Midbrain (tissue), 1 donor: ENCODE data around the gene ORMDL2.
"Not testable (repeated sequence)": the region's sequence is repeated elsewhere in the genome, so short reads cannot be mapped to it uniquely, and the experiment has no call there.

Experiments used
- DNase-seq: peaks from one replicate; lab custom pipeline; 2025; lab: John Stamatoyannopoulos, UW

Gene ORMDL2

DNA sequence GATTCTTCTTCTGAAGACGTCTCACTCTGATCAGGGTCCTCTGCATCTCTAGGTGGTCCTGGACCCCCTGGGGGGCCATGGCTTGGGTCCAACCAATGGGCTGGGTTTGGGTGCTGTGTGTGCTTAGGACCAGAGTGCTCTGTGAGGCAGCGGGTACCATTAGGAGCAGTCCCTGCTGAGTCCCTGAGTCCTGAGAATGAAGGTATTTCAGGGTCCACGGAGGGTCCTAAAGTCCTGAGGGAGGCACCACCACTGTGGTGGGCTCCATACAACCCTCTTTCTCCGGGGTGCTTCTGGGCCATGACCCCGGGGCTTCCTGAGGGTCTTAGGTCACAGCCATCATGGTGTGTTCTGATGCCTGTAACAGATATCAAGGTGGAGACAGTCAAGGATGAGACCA is 10.5 kb downstream of the ORMDL2 start:
- DNase-seq = no peak

DNA sequence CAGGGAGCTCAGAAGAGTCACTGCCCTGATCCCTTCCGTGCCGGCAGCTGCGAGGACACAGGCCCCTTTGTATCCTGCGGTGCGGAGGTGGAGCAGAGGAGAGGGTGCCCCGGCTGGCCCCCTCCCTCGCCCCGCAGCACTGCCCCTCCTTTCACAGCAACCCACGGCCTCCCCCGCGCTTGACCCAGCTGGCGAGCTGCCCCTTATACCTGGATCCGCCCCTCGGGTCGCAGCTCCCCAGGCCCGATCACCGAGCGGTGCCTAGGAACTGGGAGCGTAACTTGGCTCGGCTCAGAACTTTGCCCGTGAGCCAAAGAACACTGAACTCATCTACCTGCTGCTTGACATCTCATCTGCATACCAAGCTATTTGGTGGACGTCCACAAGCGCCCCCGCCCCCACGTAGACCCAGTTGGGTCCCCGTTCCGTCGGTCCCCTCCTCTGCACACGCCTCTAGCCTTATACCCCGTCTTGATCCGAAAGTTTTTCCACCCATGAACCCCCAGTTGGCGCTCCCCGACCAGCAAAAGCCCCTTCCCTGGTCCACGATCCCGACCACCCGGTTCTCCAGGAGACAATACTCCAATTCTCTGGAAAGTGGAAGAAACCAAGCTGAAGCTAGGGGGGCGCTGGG is 12.2 kb downstream of the ORMDL2 start:
- peak; percentile 82 for DNase-seq

DNA sequence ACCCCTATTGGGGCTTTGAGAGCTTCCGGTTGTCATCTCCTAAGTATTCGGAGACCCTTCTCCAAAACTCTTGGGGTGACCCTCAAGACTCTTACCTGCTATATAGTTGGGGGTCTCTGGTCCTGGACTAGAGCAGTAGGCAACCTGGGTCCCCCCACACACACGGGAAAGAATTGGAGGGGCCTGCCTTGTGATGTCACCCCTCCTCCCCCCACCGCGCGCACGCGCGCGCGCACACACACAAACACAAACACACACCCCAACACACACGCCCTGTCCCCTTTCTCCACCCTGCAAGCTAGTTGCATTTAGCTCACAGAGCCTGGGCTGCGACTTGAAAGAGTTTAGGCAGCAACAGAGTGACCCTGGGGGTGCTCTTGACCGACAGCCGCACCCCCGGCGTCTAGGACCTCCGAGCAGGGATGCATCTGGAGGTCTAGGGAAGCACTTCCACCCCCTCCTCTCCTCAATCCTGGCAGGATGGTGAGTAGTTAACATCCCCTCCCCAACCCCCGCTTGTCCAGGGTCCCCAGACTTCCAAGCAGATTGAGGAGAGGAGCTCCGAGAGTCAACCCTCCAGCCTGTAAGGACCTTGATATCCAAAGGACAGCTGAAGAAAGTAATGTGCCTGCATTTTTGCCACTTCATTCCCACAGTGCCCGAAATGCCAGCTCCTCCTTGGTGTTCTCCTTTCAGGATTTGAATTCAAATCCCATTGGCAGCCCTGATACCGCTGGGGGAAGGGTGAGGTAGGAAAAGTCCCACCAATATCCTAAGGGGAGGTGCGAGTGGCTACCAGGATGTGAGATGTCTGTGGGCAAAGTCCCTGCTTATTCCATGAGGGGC is 13.0 kb downstream of the ORMDL2 start:
- DNase-seq = peak; percentile 82

DNA sequence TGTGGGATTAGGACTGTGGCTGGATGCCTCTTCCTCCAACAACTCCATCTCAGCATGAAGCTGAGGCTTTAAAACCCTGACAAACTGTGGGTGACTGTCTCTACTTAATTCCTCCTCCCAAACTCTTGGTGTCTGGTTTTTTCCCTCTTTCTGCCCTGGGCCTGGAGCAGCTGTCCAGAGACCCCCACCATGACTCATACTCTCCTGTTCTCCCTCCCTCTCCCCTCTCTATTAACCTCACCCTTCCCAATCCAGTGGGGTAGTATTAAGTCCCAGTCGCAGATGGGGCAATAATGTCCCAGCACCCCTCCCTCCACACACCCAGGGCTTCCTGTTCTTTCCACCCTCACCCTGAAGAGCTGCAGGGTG is 13.6 kb downstream of the ORMDL2 start:
- no peak for DNase-seq

DNA sequence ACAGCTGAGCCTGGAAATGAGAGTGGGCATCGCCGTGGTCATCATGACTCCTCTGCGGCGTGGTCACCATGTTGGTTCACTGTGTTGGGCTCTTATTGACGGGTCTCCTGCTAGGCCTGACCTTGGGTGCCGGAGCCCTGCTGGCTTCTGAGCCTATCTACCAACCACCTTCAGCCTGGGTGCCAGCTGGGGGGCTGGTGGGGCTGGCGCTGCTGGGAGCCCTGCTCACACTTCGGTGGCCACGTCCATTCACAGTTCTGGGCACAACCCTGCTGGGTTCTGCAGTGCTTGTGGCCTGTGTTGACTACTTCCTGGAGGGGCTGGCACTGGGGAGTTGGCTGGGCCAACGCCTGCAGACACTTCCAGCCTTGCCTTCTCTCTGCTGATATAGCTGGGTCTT is 15.2 kb downstream of the ORMDL2 start:
- no peak for DNase-seq

DNA sequence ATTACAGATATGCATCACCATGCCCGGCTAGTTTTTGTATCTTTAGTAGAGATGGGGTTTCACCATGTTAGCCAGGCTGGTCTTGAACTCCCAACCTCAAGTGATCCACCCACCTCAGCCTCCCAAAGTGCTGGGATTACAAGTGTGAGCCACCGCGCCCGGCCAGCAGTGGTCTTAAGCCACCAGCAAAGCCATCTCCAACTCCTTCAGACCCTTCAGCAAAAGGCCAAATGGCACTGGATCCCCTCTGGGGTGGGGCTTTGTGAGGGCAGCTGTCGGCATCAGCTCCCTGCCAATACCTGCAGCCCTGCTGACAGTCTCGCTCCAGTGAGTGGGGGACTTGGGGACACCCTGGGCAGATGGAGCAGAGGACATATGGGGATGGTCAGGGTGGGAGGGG is 16.6 kb downstream of the ORMDL2 start:
- not testable (repeated sequence) for DNase-seq

DNA sequence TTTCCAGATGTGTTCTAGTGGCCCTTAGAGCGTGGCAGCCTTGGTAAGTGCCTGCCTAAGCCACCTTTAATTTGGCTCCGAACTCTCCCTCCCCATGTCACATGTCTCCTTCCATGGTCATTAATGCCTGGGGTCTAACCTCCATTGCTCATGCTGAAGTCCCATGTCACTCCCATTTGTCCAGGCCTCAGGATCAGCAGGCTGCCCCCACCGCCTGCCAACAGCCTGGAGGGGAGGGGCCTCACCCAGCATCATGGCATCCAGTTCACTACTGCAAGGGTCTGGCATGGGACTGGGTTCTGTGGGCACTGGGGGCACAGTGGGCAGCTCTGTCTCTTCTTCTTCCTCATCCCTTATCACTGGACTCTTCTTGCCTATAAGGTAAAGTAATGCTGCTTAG is 20.5 kb downstream of the ORMDL2 start:
- DNase-seq = no peak

DNA sequence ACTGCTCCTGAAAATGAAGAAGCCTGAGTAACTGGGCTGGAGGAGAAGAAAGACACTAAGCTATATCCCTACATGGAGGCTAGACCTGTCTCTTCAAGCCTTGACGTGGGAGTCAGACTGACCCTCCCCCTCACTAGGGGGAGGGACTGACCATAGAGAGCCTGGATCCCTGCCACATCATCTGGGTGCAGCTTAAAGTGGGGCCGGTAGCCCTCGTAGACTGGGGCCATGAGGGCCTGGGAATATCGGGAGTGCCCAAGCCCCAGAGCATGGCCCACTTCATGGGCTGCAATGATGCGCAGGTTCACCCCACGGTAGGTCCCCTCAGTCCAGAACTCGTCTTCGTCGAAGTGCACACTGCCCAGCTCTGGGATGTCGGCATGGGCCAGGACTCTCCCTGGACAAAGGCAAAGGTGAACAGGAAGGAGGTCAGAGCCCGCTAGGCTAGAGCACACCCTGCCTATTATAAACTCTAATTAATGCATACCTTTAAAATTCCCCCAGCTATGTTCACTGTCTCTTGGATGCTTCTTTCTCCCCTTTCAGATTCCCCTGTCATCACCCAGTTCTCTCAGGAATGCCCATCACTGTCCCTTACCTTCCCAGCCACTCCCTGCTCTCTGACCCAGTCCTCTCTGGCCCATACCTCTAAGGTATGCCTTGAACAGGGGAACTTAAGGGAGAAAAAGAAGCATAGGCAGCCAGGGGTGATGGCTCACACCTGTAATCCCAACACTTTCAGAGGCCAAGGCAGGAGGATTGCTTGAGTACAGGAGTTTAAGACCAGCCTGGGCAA is 21.7 kb downstream of the ORMDL2 start:
- DNase-seq = no peak

DNA sequence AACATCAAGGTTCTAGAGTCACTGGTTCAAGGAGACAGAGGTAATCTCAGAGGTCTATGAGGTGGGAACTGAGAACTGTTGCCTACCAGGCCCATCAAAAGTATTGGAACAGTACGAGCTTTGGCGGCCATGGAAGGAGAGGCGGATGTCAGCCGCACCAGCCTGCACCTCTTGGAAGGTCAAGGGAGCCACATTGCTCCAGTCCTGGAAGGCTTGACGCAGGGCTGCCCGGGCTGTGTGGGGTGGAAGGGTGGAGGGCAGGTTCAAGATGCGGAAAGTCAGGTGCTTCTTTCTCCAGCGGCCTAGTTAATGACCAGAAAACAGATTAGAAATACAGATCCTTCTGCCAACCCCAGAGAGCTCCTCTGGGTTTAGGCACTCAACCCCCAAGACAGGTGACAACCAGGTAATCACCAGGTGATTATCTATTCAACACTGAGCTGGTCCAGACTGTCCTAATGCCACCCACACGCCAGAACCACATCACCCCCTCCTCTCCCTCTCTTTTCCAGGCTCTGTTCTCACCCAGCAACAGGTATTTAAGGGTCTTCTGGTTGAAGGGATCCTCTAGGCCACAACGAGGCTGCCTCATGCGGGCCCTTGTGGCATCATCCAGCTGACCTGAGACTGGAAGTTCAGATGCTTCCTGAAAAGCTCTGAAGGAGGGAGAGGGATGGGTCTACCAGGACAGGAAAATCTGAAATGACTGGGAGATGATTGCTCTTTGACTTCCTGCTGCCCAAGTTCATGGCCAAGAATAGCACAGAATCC is 22.9 kb downstream of the ORMDL2 start:
- DNase-seq = no peak

DNA sequence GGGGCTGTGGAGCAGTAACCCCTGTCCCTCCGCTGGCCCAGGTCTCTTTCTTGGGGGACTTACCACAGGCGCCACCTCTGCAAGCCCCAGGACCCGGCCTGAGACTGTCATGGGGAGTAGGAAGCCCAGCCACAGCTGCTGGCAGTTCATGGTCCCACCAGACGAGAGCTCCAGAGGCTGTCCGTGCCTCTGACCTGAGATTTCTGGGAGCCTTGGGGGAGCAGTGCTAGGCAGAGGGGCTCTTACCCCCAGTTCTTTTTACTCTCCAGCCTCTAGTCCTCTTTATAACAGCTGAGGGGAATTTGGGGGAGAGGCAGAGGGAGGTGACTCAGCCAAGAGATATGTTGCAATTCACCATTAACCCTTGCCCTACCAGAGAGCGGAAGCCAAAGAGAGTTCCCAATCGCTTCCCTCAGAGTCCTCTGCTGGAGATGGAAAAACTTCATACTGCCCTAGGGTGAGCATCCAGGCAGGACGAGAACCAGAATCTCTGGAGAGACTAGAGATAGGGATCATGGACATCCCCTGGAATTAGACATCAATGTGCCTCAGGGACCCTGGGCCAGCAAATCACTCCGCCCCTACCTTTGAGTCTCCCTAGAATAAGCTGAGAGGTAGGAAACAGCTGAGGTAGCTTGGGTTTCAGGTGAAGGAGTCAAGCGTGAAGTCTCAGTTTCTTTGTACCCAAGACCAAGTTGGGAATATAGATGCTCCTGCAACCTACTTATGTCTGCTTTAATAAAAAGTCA is 25.0 kb downstream of the ORMDL2 start, which contains the start of gene MMP19:
Gene MMP19, minus strand, starts transcription at position 256 of the 749 bp plus-strand sequence. Its CDS starts 106 bp downstream, at position 150.
- DNase-seq = no peak

DNA sequence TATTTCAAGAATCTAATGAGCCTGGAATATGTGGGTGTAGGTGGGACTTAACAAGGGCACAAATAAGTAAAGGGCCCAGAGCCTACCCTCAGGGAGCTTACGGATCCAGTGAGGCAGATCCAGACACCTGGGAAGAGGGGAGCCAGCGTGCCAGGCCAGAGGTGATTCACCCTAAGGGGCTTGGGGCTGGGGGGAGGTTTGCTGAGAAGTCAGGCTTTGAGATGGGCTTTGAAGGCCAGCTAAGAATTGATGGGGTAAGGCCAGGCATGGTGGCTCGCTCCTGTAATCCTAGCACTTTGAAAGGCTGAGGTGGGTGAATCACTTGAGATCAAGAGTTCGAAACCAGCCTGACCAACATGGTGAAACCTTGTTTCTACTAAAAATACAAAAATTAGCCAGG is 25.6 kb downstream of the ORMDL2 start:
- no peak for DNase-seq

DNA sequence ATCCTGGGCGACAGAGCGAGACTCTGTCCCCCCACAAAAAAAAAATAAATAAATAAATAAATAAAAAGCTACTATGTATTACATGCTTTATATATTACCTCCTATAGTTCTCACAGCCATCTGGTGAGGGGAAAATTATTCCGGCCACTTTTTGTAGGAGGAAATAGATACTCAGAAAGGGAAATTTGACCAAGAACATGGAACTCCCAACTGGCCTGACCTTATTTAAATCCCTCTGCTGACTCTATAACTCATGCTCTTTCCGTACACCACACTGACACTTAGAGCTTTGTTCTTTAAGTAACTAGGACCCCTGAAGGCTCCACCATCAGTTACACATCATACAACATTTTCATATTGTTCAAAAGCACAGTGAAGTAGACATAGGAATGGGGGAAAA is 27.1 kb downstream of the ORMDL2 start:
- no peak for DNase-seq

DNA sequence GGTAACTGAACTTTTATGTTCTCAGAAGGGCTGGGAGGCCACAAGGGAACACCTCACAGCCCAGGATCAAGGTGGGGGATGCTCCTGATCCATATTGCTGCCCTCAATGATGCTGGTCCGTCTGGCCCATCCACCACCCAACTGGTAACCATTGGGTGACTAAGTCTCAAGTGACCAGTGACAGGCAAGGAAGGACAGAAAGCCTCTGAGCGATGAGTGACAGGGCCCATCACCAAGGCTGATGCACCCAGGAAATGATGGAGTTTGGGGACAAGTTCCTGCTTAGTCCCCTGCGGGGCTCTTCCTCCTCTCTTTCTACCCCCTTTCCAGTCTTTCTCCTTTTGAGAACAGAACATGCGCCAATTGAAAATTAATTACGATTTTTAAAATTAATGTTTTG is 27.5 kb downstream of the ORMDL2 start:
- DNase-seq = no peak

DNA sequence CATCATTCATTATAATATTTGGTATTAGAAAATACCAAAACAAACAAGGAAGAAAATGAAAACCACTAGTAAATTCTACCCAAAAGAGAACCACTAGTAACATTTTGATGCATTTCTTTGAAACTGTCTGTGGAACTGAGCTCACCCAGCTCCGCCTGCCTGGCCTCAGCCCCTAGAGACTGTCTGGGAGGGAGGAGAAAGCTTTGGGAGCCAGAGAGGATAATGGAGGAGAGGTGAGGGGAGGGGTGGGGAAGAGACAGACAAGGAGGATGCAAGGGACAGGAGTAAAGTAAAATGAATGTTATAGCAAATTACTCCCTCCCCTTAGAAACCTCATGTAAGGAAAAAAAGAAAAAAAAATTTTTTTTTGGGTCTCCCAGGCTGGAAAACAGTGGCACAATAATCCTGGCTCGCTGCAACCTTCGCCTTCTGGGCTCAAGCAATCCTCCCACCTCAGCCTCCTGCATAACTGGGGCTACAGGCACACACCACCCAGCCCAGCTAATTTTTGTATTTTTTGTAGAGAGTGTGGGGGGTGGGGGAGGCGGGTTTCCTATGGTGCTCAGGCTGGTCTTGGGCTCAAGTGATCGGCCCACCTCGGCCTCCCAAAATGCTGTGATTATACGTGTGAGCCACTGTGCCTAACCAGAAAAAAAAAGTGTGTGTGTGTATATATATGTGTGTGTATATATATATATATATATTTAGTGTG is 28.1 kb downstream of the ORMDL2 start:
- no peak for DNase-seq

DNA sequence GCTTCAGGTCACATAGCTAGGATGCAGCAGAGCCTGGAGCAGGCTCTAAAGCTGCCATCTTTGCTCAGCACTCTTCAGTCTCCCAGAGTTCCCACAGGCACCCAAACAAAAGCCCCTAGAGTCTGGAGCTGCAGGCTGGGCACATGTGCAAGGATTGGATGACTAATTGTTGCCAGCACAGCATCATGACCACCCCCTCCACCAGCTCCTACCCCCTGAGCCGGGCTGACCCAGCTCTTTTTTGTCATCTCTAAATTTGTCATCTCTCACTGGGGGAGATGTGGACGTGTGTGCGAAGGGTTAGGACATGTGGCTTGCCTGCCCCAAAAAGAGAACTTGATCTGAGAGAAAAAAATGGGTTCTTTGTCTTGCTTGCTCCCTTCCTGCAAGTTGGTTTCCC is 29.2 kb downstream of the ORMDL2 start:
- no peak for DNase-seq

DNA sequence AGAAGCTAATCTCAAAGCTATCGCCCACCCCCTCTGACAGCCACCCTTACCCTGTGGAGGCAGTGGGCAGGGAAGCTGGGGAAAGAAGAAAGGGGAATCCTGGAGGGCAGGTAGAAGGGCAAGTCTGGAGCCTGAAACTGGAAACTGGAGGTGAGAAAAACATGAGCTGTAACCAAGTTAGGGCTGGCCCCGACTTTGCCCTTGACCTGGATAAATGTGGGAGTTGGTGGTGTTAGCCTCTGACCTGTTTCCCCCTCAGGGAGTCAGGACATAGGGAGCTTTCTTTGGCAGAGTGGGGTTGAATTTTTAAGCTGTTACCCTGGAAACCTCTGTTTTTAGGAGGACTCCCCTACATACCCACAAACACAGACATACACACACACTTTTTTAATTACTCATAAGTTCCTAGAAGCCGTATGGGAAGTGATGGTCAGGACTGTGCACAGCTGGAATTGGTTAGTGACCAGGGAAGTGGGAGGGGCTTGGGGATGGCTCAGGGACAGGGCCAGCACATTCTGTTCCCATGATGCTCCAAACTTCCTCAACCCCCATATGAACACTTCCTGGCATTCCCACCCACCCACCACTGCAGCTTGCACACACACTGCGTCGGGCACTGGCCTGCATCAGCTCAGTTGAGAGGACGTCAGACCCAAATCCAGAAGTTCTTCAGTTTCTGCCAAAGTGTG is 29.9 kb downstream of the ORMDL2 start:
- DNase-seq = peak; percentile 29

DNA sequence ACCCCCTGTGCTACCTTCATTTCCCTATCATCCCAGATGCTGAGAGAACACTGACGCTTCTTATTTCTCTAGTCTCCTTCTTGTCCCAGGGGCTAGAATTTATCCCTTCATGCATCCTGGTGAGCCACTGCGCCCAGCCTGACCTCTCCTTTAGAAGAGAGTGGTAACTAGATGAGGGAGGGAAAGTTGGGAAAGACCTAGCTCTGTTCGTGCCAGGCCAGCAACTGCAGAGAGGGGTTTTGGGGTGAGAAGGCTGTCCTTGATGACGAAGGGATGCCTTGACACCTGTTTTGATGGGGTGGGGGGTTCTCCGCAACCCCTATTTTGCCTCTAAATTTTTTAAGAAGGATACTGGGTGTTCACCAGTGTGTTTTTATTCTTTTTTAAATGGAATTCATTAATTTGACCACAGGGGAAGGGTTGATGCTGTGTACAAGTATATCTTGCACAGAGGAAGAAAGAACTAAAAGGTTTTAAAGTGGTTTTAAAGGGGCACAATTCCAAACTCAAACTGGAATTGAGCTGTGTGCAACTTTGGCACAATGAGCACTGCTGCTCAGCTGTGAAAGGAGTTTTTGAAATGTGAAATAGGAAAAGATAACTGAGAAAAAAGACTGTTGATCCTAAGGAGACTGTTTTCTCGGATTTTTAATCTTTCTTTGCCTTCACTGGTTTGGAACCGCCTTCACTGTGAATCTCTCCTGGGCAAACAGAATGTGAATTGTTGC is 31.9 kb downstream of the ORMDL2 start:
- no peak for DNase-seq

DNA sequence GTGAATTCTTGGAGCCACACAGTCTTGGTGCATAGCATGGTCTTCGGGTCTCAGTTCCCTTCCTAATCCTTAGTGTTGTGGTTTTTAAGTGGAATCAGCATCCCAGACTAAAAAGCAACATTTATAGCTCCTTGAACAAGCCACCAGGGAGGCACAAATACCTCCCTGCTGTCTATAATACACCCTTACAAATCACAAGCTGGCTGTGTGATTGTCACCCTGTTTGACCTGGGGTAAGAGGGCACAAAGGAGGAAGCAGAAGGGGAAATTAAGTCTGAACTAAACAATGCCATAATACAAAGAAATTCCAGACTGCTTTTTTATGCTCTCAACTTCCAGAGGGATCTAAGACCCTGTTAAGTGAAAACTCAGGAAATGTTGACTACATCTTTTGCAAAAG is 32.6 kb downstream of the ORMDL2 start:
- DNase-seq = no peak

DNA sequence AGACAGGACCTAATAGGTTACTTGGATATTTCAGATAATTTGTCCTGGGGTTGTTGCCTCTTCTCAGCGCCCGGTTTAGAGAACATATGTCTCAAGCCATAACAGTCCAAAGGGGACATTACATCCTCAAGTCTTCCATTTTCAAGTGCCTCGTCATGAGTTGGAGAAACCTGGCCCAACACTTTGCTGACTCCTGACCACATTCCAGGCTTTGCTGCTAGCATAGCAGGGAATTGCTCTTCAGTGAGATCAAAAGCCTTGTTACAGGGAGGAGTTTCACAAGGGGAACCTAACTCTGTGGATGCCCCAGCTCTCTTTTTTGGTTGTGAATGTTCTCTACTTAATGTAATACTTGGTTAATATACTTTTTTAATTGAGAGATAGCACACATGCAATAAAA is 33.1 kb downstream of the ORMDL2 start:
- DNase-seq = no peak
